IMR-90 (cell line): Measurements from ENCODE around the gene PLA2G2C. TPM values are rescaled to one million over a fixed set of nuclear protein-coding genes. Genes with fewer than 3 reads are reported as not detected.

ENCODE experiments used
- ATAC-seq: fragments of 200-7000 bp; cut with Tn5 transposase; 2 replicates; pipeline ENCODE4 v1.9.1; 2020; ENCODE audit warnings: low read depth, mild to moderate bottlenecking, moderate library complexity
- BruUV-seq: library from RNA; stranded (reverse); fragments of 400-500 nt; replicated peaks from 2 replicates; lab custom pipeline; 2021; lab: Mats Ljungman, UMichigan
- CTCF ChIA-PET: fragments of 300-600 bp; formaldehyde crosslinking; extraction: SDS; loops from one replicate; lab custom pipeline; 2021; ENCODE audit warnings: antibody characterized with exemption; lab: Yijun Ruan, JAX
- POLR2A ChIA-PET: fragments of 300-600 bp; sonication (Branson Sonifier 250); formaldehyde crosslinking; loops from one replicate; lab custom pipeline; 2022; ENCODE audit warnings: antibody characterized with exemption; ENCODE audit not compliant: unreplicated experiment; lab: Charles Lee
- DNase-seq: peaks from one replicate; pipeline ENCODE4 v3.0.0; 2013
- H2AFZ ChIP-seq: replicated peaks from 2 replicates; pipeline ENCODE3; 2013; ENCODE audit warnings: low read length, mild to moderate bottlenecking; ENCODE audit not compliant: poor library complexity
- H2AK5ac ChIP-seq: 2 replicates; pipeline ENCODE4 v1.6.1; 2013; ENCODE audit warnings: low read depth, low read length, inconsistent platforms
- H2AK9ac ChIP-seq: replicated peaks from 2 replicates; pipeline ENCODE3; 2013; ENCODE audit warnings: mild to moderate bottlenecking, low read depth, low read length, moderate library complexity; ENCODE audit not compliant: poor library complexity
- H2BK120ac ChIP-seq: 2 replicates; pipeline ENCODE4 v1.6.1; 2013; ENCODE audit warnings: low read depth, low read length, inconsistent platforms
- H2BK15ac ChIP-seq: 3 replicates; pipeline ENCODE4 v1.6.1; 2013; ENCODE audit warnings: low read depth, low read length, inconsistent platforms
- H2BK20ac ChIP-seq: 2 replicates; pipeline ENCODE4 v1.6.1; 2013; ENCODE audit warnings: low read depth, mild to moderate bottlenecking, inconsistent platforms, low read length, moderate library complexity
- H2BK5ac ChIP-seq: 2 replicates; pipeline ENCODE4 v1.6.1; 2013; ENCODE audit warnings: mild to moderate bottlenecking, low read depth, low read length, inconsistent platforms; ENCODE audit not compliant: poor library complexity, severe bottlenecking
- H3K14ac ChIP-seq: replicated peaks from 2 replicates; pipeline ENCODE4 v1.6.1; 2013; ENCODE audit warnings: low read depth, low read length, inconsistent platforms
- H3K18ac ChIP-seq: 2 replicates; pipeline ENCODE4 v1.6.1; 2013; ENCODE audit warnings: low read depth, low read length, control low read depth
- H3K23ac ChIP-seq: 2 replicates; pipeline ENCODE4 v1.6.1; 2013; ENCODE audit warnings: low read depth, low read length, inconsistent platforms
- H3K27ac ChIP-seq: 2 replicates; pipeline ENCODE4 v1.5.1; 2013; ENCODE audit warnings: mild to moderate bottlenecking, control low read depth, low read length; ENCODE audit not compliant: insufficient read depth
- H3K27me3 ChIP-seq: 2 replicates; pipeline ENCODE4 v1.6.1; 2013; ENCODE audit warnings: low read length; ENCODE audit not compliant: control insufficient read depth, insufficient read depth
- H3K36me3 ChIP-seq: 2 replicates; pipeline ENCODE4 v1.6.1; 2013; ENCODE audit warnings: low read length, mixed read lengths; ENCODE audit not compliant: control insufficient read depth, insufficient read depth
- H3K4ac ChIP-seq: 2 replicates; pipeline ENCODE4 v1.6.1; 2013; ENCODE audit warnings: low read depth, low read length, inconsistent platforms
- H3K4me1 ChIP-seq: 2 replicates; pipeline ENCODE4 v1.6.1; 2013; ENCODE audit warnings: low read length, mixed read lengths; ENCODE audit not compliant: control insufficient read depth, insufficient read depth
- H3K4me2 ChIP-seq: 2 replicates; pipeline ENCODE4 v1.6.1; 2013; ENCODE audit warnings: low read depth, mild to moderate bottlenecking, control low read depth, low read length, moderate library complexity
- H3K4me3 ChIP-seq: 2 replicates; pipeline ENCODE4 v1.5.1; 2013; ENCODE audit warnings: low read depth, mild to moderate bottlenecking, control low read depth, low read length, moderate library complexity; ENCODE audit not compliant: insufficient read depth
- H3K56ac ChIP-seq: 2 replicates; pipeline ENCODE4 v1.6.1; 2013; ENCODE audit warnings: low read length, inconsistent platforms; ENCODE audit not compliant: insufficient read depth; ENCODE audit errors: extremely low read depth
- H3K79me1 ChIP-seq, 2 experiments: 2 replicates each; pipeline ENCODE4 v1.6.1; 2013; ENCODE audit warnings: low read length in 2 of 2, inconsistent platforms in 1 of 2, low read depth in 1 of 2
- H3K9ac ChIP-seq: 2 replicates; pipeline ENCODE4 v1.6.1; 2013; ENCODE audit warnings: low read depth, low read length, control low read depth
- H3K9me1 ChIP-seq: 2 replicates; pipeline ENCODE4 v1.6.1; 2013; ENCODE audit warnings: low read length, inconsistent platforms; ENCODE audit not compliant: insufficient read depth
- H3K9me3 ChIP-seq: 2 replicates; pipeline ENCODE4 v1.6.1; 2013; ENCODE audit warnings: low read length; ENCODE audit not compliant: control insufficient read depth, insufficient read depth
- H4K20me1 ChIP-seq: 2 replicates; pipeline ENCODE4 v1.6.1; 2013; ENCODE audit warnings: low read length, inconsistent platforms; ENCODE audit not compliant: insufficient read depth
- H4K5ac ChIP-seq: 2 replicates; pipeline ENCODE4 v1.6.1; 2013; ENCODE audit warnings: mild to moderate bottlenecking, low read depth, low read length, control low read depth
- H4K8ac ChIP-seq, 2 experiments: 2 replicates each; pipeline ENCODE4 v1.6.1; 2013; ENCODE audit warnings: low read depth in 2 of 2, low read length in 2 of 2, control low read depth in 1 of 2, inconsistent platforms in 1 of 2
- H4K91ac ChIP-seq: 2 replicates; pipeline ENCODE4 v1.6.1; 2013; ENCODE audit warnings: low read depth, low read length, inconsistent platforms; ENCODE audit not compliant: insufficient read depth
- BHLHE40 ChIP-seq: fragments of 150-350 bp; IDR thresholded peaks from 2 replicates; pipeline ENCODE4 v1.6.1; 2016; ENCODE audit warnings: mild to moderate bottlenecking, low read depth, low read length
- CEBPB ChIP-seq: IDR thresholded peaks from 2 replicates; pipeline ENCODE4 v1.6.1; 2012; ENCODE audit warnings: low read depth, low read length, improper control_type of control experiment
- ELK1 ChIP-seq: fragments of 150-350 bp; IDR thresholded peaks from 2 replicates; pipeline ENCODE4 v1.6.1; 2016; ENCODE audit warnings: low read depth, mild to moderate bottlenecking, low read length, moderate library complexity, borderline replicate concordance
- FOS ChIP-seq: fragments of 150-350 bp; IDR thresholded peaks from 2 replicates; pipeline ENCODE4 v1.6.1; 2016; ENCODE audit warnings: low read depth, low read length
- MAFK ChIP-seq: IDR thresholded peaks from 2 replicates; pipeline ENCODE4 v1.6.1; 2012; ENCODE audit warnings: low read depth, low read length, improper control_type of control experiment
- MAZ ChIP-seq: IDR thresholded peaks from 2 replicates; pipeline ENCODE4 v1.6.1; 2012; ENCODE audit warnings: low read depth, mild to moderate bottlenecking, low read length, improper control_type of control experiment, moderate library complexity, borderline replicate concordance
- MXI1 ChIP-seq: IDR thresholded peaks from 2 replicates; pipeline ENCODE4 v1.6.1; 2012; ENCODE audit warnings: low read depth, mild to moderate bottlenecking, low read length, moderate library complexity, borderline replicate concordance
- RAD21 ChIP-seq: IDR thresholded peaks from 2 replicates; pipeline ENCODE4 v1.6.1; 2012; ENCODE audit warnings: low read length, improper control_type of control experiment
- RCOR1 ChIP-seq: IDR thresholded peaks from 2 replicates; pipeline ENCODE4 v1.6.1; 2012; ENCODE audit warnings: mild to moderate bottlenecking, low read length, improper control_type of control experiment; ENCODE audit not compliant: insufficient replicate concordance
- RFX5 ChIP-seq: IDR thresholded peaks from 2 replicates; pipeline ENCODE4 v1.8.0; 2012; ENCODE audit warnings: low read depth, mild to moderate bottlenecking, low read length, moderate library complexity
- SMC3 ChIP-seq: fragments of 150-350 bp; IDR thresholded peaks from 2 replicates; pipeline ENCODE4 v1.6.1; 2016; ENCODE audit warnings: low read depth, mild to moderate bottlenecking, antibody characterized with exemption, low read length, moderate library complexity
- WGBS, 2 experiments: methylation state at CpG; one replicate each; pipeline versions ENCODE4 v1.1.5 to v1.1.7; 2013; ENCODE audit warnings: missing lambda C conversion rate in 2 of 2; ENCODE audit not compliant: insufficient read length in 1 of 2; ENCODE audit errors: extremely low coverage in 2 of 2; 5-methylcytosine and 5-hydroxymethylcytosine counted together
- dilution Hi-C: fragments of 300-500 bp; cut with HindIII; formaldehyde crosslinking; loops from one replicate; pipeline ENCODE4 v1.14.3; 2018; ENCODE audit warnings: low sequenced_read_pairs; ENCODE audit not compliant: unreplicated experiment
- in situ Hi-C: fragments of 300-500 bp; cut with MboI; formaldehyde crosslinking; loops from 3 replicates; pipeline ENCODE4 v1.14.3; 2019; ENCODE audit warnings: low sequenced_read_pairs, inconsistent platforms, mixed read lengths
- intact Hi-C: fragments of 100-400 bp; cut with micrococcal nuclease; formaldehyde crosslinking; loops from 2 replicates; pipeline ENCODE4 v1.10.0; 2022
- polyA plus RNA-seq, 3 experiments: library from polyadenylated mRNA; depleted of rRNA; stranded (reverse); fragments of >200 nt; gene quantifications; 2 replicates each; pipeline ENCODE4 v1.2.3, GENCODE V29; 2012; ENCODE audit warnings: low replicate concordance in 1 of 3
- total RNA-seq: library from RNA; depleted of rRNA; stranded (reverse); fragments of >200 nt; gene quantifications from 2 replicates; pipeline ENCODE4 v1.2.3, GENCODE V29; 2012
- TF ChIP-seq, protein P1 (sequence below): fragments of 150-350 bp; IDR thresholded peaks from 2 replicates; pipeline ENCODE4 v1.6.1; 2017; ENCODE audit warnings: mild to moderate bottlenecking, antibody characterized with exemption, low read length, low read depth

The PLA2G2C gene
- total and polyA plus RNA-seq, 2 of the 4 experiments (the other 2 are of a cell fraction), result not detected

DNA sequence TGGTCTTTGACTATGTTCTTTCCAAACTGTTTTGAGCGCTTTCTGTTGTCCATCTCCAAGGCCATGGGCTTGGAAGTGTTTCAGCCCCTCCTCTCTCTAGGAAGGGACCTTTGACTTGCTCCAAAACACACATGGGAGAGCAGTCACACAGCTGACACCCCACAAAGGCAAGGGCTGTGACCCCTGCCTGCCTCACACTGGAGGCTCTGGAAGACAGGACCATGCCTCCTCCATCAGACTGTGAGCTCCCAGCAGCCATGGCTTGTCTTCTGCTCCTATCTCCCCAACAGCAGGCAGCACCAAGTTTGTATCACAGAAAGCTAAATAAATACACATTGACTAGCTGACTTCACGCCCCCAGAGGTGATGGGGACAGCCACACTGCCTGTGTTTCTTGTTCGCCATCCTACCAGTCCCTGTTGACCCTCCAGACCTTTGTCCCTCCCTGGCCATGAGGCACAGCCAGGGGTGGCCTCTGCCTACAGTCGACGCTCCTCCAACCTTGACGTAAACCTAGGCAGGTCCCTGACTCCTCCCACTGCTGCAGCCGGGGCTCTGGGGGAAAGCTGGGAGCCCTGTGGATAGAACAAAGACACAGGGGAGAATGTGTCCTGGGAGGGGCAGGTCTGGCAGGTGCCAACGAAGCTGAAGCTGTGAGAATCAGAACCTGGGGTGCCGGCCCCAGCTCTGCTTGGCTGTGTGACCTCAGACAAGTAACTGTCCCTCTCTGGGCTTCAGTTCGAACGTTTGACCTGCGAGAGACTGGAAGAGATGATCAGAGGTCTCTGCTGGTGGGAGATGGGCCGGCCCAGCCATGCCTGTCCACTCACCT, 42.4 kb downstream of the PLA2G2C start:
- H3K18ac ChIP-seq, result no peak overlapping the region
- no peak overlapping the region for H3K4me3 ChIP-seq
- no peak overlapping the region for H3K23ac ChIP-seq
- no peak overlapping the region for H3K4ac ChIP-seq
- no peak overlapping the region for H2AK5ac ChIP-seq
- CTCF ChIA-PET, result no interaction called here
- no peak for TF ChIP-seq ELK1
- TF ChIP-seq RCOR1, result no peak
- no peak for TF ChIP-seq MAFK
- TF ChIP-seq FOS, result no peak
- TF ChIP-seq MXI1, result no peak
- no peak for TF ChIP-seq BHLHE40
- no peak for TF ChIP-seq SMC3
- TF ChIP-seq, protein P1, sequence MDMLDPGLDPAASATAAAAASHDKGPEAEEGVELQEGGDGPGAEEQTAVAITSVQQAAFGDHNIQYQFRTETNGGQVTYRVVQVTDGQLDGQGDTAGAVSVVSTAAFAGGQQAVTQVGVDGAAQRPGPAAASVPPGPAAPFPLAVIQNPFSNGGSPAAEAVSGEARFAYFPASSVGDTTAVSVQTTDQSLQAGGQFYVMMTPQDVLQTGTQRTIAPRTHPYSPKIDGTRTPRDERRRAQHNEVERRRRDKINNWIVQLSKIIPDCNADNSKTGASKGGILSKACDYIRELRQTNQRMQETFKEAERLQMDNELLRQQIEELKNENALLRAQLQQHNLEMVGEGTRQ, result no peak
- TF ChIP-seq MAZ, result no peak
- no peak for TF ChIP-seq RFX5
- no peak for TF ChIP-seq CEBPB
- no peak for TF ChIP-seq RAD21
- no peaks in the 10 kb centered on the region for H3K4me1 ChIP-seq
- no peaks in the 10 kb centered on the region for H3K9me3 ChIP-seq
- DNase-seq, result no peak
- H4K8ac ChIP-seq, result no peak overlapping the region
- H3K36me3 ChIP-seq, result no peaks in the 10 kb centered on the region
- intact Hi-C loops (no loop called here), in situ Hi-C loops (no loop called here), dilution Hi-C loops (no loop called here)
- no peaks in the 10 kb centered on the region; the same call in 1 of the 2 replicates for H4K20me1 ChIP-seq
- H3K27me3 ChIP-seq, result peaks cover 36% of the 10 kb centered on the region
- H3K79me1 ChIP-seq, result no peaks in the 10 kb centered on the region
- no peak overlapping the region for H2AK9ac ChIP-seq
- no peak overlapping the region for H3K4me2 ChIP-seq
- H2BK5ac ChIP-seq, result no peak overlapping the region
- ATAC-seq, result no peak
- H4K91ac ChIP-seq, result no peak overlapping the region
- H2BK20ac ChIP-seq, result no peak overlapping the region
- H3K9ac ChIP-seq, result no peak overlapping the region
- 0 out of 2 replicates have a peak, but pooled peaks cover 3% of the 10 kb centered on the region for H3K9me1 ChIP-seq
- no peak overlapping the region for H3K56ac ChIP-seq
- no peak overlapping the region for H4K5ac ChIP-seq
- no TSS peak for BruUV-seq
- no peak overlapping the region for H3K14ac ChIP-seq
- WGBS, 2 experiments, result 0% methylated on average over 1 of the region's 13 CpGs; no CpG with 5 or more reads in 1 of the 2 experiments
- H2AFZ ChIP-seq, result no peak overlapping the region
- no peak overlapping the region for H2BK120ac ChIP-seq
- no peak overlapping the region for H3K27ac ChIP-seq
- no peak overlapping the region for H2BK15ac ChIP-seq
- POLR2A ChIA-PET, result interaction anchor here (1.1 kb wide), 1 partner anchor 50 kb away, joined by 8 read pairs; no protein-coding TSS in a partner anchor
